Activated CD8-positive, alpha-beta memory T cell treated with anti-CD3 and anti-CD28 coated beads, Interleukin-2, amount 50 U/mL, for 24 hours (primary cell): ENCODE measurements around the gene NQO2.
A peak's percentile ranks its signal among the peaks of the same experiment; 100 is the strongest.
"Not testable (repeated sequence)": the region's sequence is repeated elsewhere in the genome, so short reads cannot be mapped to it uniquely, and the experiment has no call there.

ENCODE experiments used
- DNase-seq: peaks from one replicate; pipeline ENCODE4 v3.0.0-alpha.2; 2020; ENCODE audit errors: extremely low read depth

Gene NQO2

DNA sequence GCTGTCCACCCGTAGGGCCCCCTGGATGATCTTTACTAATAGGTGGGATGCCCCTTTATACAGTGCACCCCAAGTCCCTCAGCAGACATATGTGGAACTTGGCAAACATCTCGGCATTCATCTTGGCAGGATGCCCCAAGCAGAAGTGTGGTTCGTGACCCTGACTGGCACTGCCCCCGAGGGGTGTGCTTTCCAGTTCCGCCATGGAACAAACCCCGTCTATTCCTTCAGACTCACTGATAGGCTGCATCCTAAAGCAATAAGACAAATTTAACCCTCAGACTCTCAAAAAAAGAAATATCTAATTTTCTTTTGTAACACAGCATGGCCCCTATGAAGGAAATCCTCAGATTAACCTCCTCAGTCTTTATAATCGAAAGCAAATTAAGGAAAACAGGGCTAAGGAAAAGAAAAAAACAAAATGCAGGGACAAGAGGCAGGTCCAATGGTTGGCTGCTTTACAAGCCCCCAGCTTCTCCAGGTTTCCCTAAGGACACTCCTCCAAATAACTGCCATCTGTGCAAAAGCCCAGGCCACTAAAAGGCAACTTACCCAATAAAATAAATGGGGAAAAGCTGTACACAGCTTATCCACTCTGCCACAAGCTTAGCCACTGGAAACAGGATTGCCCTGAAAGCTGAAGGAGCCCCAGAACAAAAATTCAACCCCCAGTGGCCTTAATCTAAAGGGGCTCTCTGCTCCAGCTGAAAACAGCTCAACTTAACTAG is 38.1 kb downstream of the NQO2 start:
- DNase-seq: no peak

DNA sequence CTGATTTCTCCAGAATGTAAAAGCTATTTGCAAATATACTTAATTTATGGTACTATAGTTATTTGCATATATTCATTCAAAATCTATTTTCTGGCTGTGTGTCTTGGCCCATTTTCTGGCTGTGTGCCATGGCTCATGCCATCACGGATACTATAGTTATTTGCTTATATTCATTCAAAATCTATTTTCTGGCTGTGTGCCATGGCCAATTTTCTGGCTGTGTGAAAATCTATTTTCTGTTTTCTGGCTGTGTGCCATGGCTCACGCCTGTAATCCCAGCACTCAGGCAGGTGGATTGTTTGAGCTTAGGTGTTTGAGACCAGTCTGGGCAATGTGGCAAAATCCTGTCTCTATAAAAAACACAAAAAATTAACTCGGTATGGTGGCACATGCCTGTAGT is 39.7 kb downstream of the NQO2 start:
- DNase-seq: no peak

DNA sequence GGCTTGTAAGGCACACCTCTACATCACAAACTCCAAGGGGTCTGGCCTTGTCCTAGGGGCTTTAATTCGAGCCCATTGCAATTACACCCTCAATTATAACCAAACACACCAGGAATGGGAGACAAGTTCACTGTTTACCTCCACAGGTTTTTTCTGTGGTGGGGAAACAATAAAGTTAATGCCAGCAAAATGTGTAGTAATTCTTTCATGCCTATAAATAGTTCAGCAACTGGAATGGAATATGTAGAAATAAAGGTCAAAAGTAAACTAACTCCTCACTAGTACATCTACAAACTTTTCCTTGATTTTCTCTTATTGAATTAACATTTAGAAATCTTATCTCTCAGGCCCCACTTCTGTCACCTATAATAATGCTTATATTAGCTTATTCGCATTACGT is 41.5 kb downstream of the NQO2 start:
- no peak for DNase-seq

DNA sequence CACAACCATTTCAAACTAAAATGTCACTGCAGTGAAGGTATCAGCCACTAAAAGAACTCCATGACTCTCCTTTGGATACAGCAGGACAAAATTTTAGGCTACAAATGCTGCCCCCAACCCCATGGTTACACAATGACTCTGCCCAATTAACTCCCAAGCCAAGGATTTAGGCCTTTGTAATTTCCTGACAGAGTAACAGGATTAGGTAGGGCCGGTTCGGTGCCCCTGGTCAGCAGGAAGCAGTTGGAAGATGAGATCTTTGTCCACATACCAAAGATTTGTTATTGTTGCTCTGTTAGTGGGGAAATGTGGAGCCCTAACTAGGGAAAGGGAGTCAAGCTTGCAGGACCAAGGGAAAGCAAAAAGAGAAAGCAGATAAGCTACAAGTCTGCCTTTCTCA is 41.9 kb downstream of the NQO2 start:
- no peak for DNase-seq

DNA sequence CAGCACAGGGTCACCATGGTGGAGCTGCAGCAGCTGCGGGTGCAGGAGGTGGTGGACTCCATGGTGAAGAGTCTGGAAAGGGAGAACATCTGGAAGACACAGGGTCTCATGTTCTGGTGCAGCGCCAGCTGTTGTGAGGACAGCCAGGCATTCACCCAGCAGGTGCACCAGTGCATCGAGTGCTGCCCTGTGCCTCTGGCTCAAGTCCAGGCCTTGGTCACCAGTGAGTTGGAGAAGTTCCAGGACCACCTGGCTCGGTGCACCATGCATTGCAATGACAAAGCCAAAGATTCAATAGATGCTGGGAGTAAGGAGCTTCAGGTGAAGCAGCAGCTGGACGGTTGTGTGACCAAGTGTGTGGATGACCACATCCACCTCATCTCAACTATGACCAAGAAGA is 45.7 kb downstream of the NQO2 start:
- DNase-seq: no peak

DNA sequence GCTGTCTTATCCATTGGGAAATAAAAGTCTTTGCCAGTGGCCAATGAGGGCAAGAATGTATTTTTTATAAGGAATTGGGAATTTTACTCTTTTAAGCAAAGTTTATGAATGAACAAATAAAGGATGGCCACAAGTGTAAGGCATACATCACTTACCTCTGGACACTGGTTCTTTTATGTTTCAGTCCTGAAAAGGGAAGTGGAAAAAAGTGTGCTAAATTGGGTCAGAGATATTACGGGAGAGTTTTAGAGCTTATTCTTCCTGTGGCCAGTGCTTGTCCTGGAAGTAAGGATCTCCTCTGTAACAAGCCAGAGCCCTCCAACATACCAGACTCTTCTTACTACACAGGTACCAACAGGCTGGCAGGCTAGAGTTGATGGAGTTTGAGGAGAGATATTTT is 46.1 kb downstream of the NQO2 start:
- no peak for DNase-seq

DNA sequence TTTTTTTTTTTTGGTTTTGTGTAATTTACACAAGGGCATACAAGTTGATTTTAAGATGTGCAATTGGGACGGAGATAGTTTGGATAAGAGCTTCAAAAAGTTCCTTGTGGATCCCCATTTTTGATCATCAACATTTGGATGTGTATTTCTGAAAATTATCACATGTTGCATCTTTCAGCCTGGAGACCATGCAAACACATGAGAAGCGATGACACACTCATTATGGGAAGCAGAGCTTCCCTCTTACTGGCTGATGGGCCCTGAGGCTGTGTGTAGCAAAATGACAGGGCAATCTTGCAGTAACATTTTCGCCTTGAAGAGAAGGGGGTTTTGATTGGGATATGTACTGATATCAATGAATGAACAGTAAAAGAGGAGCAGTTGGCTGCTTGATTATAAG is 46.6 kb downstream of the NQO2 start:
- DNase-seq: no peak

DNA sequence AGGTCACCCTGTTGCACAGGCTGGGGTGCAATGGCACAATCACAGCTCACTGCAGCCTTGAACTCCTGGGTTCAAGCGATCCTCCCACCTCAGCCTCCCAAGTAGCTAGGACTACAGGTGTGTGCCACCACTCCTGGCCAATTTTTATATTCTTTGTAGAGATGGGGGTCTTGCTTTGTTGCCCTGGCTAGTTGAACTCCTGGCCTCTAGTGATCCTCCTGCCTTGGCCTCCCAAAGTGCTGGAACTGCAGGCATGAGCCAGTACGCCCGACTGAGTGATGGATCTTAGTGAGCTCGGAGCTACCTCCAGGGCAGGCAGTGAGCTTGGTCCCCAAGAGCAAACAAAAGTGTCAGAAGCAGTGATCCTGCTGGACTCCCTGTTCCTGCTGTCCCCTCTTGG is 48.3 kb downstream of the NQO2 start:
- not testable (repeated sequence) for DNase-seq

DNA sequence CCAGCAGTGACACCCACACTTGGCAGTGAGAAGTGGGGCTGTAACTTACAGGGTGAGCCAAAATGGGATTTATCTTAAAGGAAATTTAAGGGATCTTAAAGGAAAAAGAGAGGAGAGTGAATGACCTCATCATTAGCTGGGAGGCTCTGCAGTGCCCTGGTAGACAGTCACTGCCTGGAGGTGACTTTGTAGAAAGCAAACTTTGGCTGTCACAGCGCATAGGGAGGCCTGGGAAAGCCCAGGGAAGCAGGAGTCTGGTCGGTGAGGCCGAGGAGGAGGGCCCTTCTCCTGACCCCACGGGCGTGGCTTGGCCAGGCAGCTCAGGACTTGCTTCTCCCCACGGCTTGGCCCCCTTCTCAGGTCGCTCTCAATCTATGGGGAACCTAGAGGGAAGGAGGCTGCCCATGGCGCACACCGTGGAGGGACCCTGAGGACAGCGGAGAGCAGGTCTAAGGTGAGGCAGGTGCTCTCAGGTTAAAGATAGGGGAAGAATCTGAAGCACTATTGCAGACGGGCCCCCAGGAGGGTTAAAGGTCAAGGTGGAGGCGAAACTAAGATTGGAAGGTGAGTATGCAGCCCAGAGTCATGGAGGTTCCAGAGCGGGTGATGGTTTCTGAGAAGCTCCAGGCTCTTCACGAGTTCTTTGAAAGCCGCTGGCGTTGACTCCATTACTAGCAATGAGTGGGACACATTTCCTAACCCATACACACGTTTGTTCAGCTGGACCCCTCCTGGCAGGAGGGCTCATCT is 53.0 kb downstream of the NQO2 start:
- no peak for DNase-seq

DNA sequence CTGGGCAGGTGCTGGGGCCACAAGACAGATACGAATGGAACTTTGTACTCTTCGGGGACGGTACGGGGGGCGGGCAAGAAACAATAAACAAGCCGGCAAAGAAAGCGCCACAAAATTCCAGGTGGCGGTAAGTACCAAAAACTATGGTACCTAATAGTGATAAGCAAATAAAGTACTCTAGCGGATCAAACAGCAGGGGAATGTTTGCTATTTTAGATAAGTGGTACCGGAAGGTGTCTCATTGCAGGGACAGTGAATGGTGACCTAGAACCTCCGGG is 53.5 kb downstream of the NQO2 start:
- DNase-seq: no peak

DNA sequence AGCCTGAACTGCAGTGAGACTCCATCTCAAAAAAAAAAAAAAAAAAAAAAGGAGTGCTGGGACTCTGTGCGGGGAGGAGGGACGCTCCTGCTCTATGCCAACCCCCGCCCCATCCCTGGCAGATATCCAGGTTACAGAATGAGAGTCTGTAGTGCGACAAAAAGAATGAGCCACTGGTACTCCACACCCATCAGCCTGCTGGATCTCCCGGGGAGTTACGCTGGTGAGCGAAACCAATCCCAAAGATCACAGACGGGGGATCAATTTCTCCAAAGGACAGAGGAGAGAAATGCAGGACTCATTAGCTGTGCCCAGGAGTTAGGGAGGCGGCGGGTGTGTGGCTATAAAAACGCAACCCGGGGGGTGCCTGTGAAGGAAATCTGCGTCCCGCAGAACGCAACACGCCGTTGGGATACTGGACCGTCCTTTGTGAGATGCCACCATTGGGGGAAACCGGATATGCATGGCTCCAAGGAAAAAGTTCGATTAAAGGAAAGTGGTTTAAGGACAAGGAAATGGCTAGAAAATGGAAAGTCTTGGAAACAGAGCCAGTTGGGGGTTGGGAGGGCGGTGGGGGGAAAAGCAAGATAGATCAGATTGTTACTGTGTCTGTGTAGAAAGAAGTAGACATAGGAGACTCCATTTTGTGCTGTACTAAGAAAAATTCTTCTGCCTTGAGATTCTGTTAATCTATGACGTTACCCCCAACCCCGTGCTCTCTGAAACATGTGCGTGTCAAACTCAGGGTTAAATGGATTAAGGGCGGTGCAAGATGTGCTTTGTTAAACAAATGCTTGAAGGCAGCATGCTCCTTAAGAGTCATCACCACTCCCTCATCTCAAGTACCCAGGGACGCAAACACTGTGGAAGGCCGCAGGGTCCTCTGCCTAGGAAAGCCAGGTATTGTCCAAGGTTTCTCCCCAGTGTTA is 54.8 kb downstream of the NQO2 start:
- DNase-seq: not testable (repeated sequence)

DNA sequence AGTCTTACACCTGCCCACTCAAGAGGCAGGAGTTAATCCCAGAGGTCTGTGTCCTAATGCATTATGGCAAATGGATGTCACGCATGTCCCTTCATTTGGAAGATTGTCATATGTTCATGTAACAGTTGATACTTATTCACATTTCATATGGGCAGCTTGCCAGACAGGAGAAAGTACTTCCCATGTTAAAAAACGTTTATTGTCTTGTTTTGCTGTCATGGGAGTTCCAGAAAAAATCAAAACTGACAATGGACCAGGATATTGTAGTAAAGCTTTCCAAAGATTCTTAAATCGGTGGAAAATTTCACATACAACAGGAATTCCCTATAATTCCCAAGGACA is 55.4 kb downstream of the NQO2 start:
- not testable (repeated sequence) for DNase-seq

DNA sequence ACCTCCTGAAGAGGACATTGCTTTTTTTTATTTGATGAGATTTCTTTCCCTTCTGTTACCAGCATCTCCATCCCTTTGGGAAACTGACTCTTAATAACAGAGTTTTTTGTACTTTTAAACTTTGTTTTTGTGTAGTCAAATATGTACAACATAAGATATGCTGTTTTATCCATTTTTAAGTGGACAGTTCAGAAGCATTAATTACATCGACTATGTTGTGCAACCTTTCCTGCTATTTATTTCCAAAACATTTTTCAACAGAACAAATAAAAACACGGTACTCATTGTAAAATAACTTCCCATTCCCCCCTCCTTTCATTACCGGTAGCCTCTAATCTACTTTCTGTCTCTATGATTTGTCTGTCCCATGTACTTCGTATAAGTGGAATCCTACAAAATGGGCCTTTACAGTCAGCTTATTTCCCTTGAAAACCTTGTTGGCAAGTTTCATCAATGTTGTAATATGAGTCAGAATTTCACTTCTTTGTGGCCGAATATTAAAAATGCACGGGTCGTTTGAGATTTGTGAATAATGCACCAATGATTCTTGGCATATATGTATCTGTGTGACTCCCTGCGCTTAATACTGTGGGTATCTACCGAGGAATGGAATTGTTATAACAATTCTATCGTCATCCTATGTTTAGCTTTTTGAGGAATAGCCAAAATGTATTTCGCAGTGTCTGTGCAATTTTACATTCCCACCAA is 57.5 kb downstream of the NQO2 start:
- DNase-seq: no peak

DNA sequence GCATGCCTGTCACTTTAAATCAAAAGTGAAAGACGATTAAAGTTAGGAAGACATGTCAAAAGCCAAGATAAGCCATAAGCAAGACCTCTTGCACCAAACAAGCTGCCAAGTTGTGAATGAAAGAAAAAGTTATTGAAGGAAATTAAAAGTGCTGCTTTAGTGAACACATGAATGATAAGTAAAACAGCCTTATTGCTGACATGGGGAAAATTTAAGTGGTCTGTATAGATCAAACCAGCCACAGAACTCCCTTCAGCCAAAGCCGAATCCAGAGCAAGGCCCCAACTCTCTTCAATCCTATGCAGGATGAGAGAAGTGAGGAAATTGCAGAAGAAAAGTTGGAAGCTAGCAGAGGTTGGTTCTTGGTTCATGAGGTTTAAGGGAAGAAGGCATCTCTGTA is 59.3 kb downstream of the NQO2 start:
- DNase-seq: no peak

DNA sequence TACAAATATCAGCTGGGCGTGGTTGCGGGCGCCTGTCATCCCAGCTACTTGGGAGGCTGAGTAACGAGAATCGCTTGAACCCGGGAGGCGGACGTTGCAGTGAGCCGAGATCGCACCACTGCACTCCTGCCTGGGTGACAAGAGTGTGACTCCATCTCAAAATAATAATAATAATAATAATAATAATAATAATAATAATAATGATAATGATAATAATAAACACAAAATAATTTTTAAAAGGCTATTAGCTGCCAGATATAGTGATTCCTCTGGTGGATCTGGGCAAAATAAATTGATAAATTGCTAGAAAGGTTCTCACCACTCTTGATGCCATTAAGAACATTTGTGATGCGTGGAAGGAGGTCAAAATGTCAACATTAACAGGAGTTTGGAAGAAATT is 60.4 kb downstream of the NQO2 start:
- not testable (repeated sequence) for DNase-seq

DNA sequence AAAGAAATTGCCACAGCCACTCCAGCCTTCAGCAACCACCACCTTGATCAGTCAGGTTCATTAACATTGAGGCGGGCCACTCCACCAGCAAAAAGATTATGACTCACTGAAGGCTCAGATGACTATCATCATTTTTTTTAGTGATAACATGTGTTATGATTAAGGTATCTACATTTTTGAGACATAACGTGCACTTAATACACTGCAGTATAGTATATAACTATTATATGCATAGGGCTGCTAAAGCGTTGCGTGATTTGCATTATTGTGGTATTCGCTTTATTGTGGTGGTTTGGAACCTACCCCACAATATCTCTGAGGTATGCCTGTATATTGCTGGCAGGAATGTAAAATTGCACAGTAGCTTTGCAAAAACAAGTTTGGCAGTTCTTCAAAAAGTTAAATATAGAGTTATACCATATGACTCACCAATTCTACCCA is 61.8 kb downstream of the NQO2 start:
- no peak for DNase-seq

DNA sequence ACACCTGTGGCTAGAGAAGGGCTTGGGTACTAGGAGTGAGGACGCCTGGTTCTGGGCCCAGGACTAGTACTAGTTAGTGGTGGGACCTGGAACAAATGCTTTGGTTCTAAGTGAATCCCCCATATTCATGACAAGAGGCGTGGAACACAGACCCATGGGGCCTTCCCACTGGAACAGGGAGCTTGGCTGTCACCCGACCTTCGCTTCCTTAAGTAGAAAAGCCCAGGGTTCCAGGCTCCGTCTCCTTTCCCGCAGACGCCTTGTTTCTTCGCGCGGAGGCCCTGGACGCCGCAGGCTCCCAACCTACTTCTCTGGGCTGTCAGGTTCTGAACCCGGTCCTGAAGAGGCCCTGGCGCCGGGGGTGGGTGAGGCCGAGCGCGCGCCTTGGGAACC is 63.6 kb downstream of the NQO2 start:
- not testable (repeated sequence) for DNase-seq

DNA sequence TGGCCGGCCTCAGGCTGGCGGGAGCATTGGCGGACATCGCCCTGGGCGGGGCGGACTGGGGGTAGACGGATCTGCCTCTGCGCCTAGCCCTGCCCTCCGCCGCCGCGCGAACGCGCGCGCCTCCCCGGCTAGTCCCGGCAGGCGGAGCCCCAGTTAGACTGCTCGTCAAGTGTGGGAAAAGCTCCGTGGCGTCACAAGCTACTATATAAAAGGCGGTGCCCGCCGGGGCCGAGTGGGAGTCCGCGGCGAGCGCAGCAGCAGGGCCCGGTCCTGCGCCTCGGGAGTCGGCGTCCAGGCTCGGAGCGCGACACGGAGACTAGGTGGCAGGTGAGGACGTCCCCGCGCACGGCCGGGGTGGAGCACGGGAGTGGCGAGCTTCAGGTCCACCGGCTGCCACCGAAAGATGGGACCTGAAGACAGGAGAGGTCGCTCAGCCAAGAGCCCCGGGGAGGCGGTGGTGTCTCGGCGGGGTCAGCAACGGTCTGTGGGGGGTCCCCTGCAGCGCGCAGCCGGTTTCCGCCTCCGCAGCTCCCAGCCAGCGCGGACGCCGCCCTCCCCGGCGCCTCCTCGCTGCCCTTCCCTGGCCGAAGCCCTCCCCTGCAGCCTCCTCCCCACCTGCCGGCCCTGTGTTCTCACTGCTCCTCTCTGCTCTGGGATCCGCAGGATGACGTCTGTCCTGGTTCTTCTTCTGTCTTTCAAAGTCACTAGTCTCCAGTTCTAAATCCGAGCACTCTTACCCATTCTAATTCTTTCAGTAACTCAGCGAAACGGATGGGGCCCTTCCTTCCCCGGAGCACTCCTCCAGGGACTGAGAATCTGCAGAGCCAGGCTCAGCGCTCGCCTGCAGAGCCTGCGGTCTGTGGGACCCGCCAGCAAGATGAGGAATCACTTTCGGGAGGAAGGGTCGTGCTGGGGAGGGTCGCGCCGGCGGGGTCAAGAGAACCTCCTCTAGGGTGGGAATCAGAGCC is 64.3 kb downstream of the NQO2 start:
- DNase-seq: peak; percentile 81

DNA sequence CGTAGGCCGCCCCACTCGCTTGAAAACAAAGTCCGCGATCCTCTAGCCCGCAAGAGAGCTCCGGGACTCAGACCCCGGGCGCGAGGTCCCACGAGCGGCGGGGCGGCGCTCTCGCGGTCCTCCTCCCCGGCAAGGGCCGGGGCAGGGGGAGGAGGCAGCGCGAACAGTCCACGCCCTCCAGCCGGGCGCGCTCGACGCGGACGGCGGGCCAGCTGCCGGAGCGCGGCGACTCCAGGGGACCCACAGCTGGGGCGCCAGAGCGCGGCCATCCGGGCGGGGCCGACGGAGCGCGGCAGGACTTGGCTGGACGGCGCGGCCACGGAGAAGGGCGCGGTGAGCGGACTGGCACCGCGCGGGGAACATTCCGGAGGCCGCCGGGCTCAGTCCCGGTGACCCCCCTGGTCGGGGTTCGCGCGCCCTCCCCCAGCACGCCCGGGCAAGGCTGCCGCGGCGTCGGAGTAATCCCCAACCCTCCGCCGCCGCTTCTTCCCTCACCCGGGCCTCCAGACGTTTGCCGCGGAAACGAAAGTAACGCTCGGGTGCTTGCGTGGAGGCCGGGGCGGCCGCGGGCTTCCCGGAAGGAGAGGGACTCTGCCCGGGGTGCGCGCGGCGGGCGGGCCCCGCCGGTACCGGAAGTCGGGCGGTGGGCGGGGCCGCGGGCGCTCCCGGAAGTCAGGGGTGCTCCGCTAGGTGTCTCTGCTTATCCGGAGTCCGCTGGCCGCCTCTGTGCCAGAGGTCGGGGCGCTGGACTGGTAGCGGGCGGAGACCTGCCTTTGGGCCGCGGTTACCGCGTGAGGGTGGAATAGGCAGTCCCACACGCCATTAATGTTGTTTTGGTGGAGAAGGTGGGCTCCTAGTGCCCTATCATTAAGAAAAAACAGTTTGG is 68.9 kb downstream of the NQO2 start, which contains the start of gene RIPK1:
RIPK1 (plus strand) TSS at position 166 of the 886 bp plus-strand sequence. CDS start 8,330 bp downstream, outside the sequence.
- peak; percentile 78 for DNase-seq
